Mesenteric fat pad (tissue), 1 donor: Measurements from ENCODE around the gene WIPI1. TPM values are rescaled to one million over a fixed set of nuclear protein-coding genes. Genes with fewer than 3 reads are reported as not detected.

Source experiments
- microRNA-seq: library from miRNA; unstranded; fragments of <30 nt; microRNA quantifications from one replicate; pipeline ENCODE4 v1.2.0, GENCODE V29; 2020; ENCODE audit warnings: borderline number of aligned reads
- total RNA-seq: library from RNA; stranded (reverse); fragmentation: NEBNext Ultra II Directional; extraction: Animal tissue kit (Norgen Biotek cat#: 25700); gene quantifications from one replicate; pipeline ENCODE4 v1.2.1, GENCODE V29; 2021
- donor health status: DM: yes; HTN: yes; CAD: no.

WIPI1 gene
- total RNA-seq, 1 donor from 2014 or later: 124 TPM

Small RNA genes within 50 kb of the gene (microRNA-seq; reads per million reads assigned to microRNA genes)
- not detected for gene MIR635

Other genes with a start within 250 kb of the WIPI1 start
- 49.7 TPM for gene AMZ2, start 209.5 kb downstream of the WIPI1 start, total RNA-seq
- gene SLC16A6, start 166.4 kb downstream of the WIPI1 start, total RNA-seq: 8.4 TPM
- gene ARSG, start 166.0 kb downstream of the WIPI1 start, total RNA-seq: 4.3 TPM
- 470 TPM for gene PRKAR1A, start 54.9 kb upstream of the WIPI1 start, total RNA-seq
- gene FAM20A, start 143.9 kb upstream of the WIPI1 start, total RNA-seq: 25.6 TPM